GM23248 (cell line): Measurements from ENCODE around the gene STX1B.

ENCODE experiments used
- EZH2 ChIP-seq: fragments of 200-600 bp; sonication (generic); IDR thresholded peaks from 2 replicates; pipeline ENCODE4 v1.6.1; 2018; ENCODE audit warnings: antibody characterized with exemption, mild to moderate bottlenecking; ENCODE audit not compliant: insufficient read depth, poor library complexity, severe bottlenecking
- EZH2phosphoT487 ChIP-seq: fragments of 200-600 bp; sonication (generic); IDR thresholded peaks from 2 replicates; pipeline ENCODE4 v1.6.1; 2018; ENCODE audit warnings: antibody characterized with exemption, moderate library complexity, mild to moderate bottlenecking, low read depth; ENCODE audit not compliant: insufficient read depth

DNA sequence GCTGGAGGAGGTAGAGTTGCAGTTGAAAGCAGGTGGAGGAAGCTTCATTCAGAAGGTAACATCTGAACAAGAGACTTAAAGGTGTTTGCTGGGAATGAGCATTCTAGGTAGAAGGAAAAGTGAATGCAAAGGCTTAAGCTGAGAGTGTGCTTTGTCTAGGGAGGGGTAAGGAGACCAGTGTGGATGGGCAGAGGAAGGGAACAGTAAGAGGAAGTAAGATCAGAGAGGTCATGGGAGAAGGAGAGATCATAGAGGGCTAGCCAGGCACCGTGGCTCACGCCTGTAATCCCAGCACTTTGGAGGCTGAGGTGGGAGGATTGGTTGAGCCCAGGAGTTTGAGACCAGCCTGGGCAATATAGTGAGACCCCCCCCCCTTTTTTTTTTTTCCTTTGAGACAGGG lies 26.3 kb upstream of the STX1B start:
- TF ChIP-seq EZH2 (no peak), EZH2phosphoT487 (no peak)
